Activated naive CD8-positive, alpha-beta T cell treated with anti-CD3 and anti-CD28 coated beads, Interleukin-2, amount 50 U/mL, for 24 hours (primary cell): ENCODE results near the gene RNF44.

Experiments
- ATAC-seq: fragments of 150-1000 bp; cut with Tn5 transposase; one replicate; pipeline ENCODE4 v1.10.0; 2021
- DNase-seq: peaks from one replicate; pipeline ENCODE4 v3.0.0; 2021
- H3K27ac Mint-ChIP-seq: one replicate; pipeline ENCODE4 v1.8.0; 2021; ENCODE audit warnings: mild to moderate bottlenecking, mixed read lengths
- H3K27me3 Mint-ChIP-seq: one replicate; pipeline ENCODE4 v1.8.0; 2021; ENCODE audit warnings: mixed read lengths
- H3K36me3 Mint-ChIP-seq: one replicate; pipeline ENCODE4 v1.8.0; 2021; ENCODE audit warnings: low read depth, mixed read lengths
- H3K4me1 Mint-ChIP-seq: one replicate; pipeline ENCODE4 v1.8.0; 2021; ENCODE audit warnings: mixed read lengths
- H3K4me3 Mint-ChIP-seq: one replicate; pipeline ENCODE4 v1.8.0; 2021; ENCODE audit warnings: mild to moderate bottlenecking, moderate library complexity, mixed read lengths
- H3K9me3 Mint-ChIP-seq: one replicate; pipeline ENCODE4 v1.8.0; 2021; ENCODE audit warnings: mixed read lengths

The RNF44 gene

GRCh38 chr5:176525677-176526076, 11.5 kb downstream of the RNF44 start:
- H3K4me3 Mint-ChIP-seq = no peak overlapping the region
- H3K9me3 Mint-ChIP-seq = no peaks in the 10 kb centered on the region
- no peaks in the 10 kb centered on the region for H3K27me3 Mint-ChIP-seq
- no peak overlapping the region for H3K27ac Mint-ChIP-seq
- ATAC-seq = no peak
- peaks cover 7% of the 10 kb centered on the region for H3K36me3 Mint-ChIP-seq
- peaks cover 32% of the 10 kb centered on the region for H3K4me1 Mint-ChIP-seq
- DNase-seq = no peak

GRCh38 chr5:176524987-176525386, 12.2 kb downstream of the RNF44 start:
- Mint-ChIP-seq H3K36me3 (peaks cover 7% of the 10 kb centered on the region), H3K4me3 (no peak overlapping the region), H3K4me1 (peaks cover 32% of the 10 kb centered on the region), H3K27ac (no peak overlapping the region), H3K27me3 (no peaks in the 10 kb centered on the region), H3K9me3 (no peaks in the 10 kb centered on the region)
- DNase-seq = no peak
- ATAC-seq = no peak

- H3K27ac Mint-ChIP-seq = no peak overlapping the region
- H3K4me3 Mint-ChIP-seq = no peak overlapping the region
- no peaks in the 10 kb centered on the region for H3K9me3 Mint-ChIP-seq
- ATAC-seq (no peak), DNase-seq (no peak)
- H3K4me1 Mint-ChIP-seq = peaks cover 25% of the 10 kb centered on the region
- peaks cover 3% of the 10 kb centered on the region for H3K36me3 Mint-ChIP-seq
- no peaks in the 10 kb centered on the region for H3K27me3 Mint-ChIP-seq
These were observed 13.1 kb downstream of the RNF44 start for GRCh38 chr5:176524138-176524537.

- Mint-ChIP-seq H3K4me1 (peaks cover 14% of the 10 kb centered on the region), H3K27ac (no peak overlapping the region), H3K9me3 (no peaks in the 10 kb centered on the region), H3K27me3 (no peaks in the 10 kb centered on the region), H3K36me3 (no peaks in the 10 kb centered on the region), H3K4me3 (no peak overlapping the region)
- DNase-seq (no peak), ATAC-seq (no peak)
These were observed 15.4 kb downstream of the RNF44 start for GRCh38 chr5:176521699-176522263.

GRCh38 chr5:176521286-176521685, 15.9 kb downstream of the RNF44 start:
- H3K27me3 Mint-ChIP-seq = no peaks in the 10 kb centered on the region
- H3K4me3 Mint-ChIP-seq = no peak overlapping the region

GRCh38 chr5:176519810-176520720, 17.1 kb downstream of the RNF44 start:
- Mint-ChIP-seq H3K4me1 (peaks cover 14% of the 10 kb centered on the region), H3K27me3 (no peaks in the 10 kb centered on the region), H3K27ac (no peak overlapping the region), H3K4me3 (no peak overlapping the region), H3K36me3 (no peaks in the 10 kb centered on the region), H3K9me3 (no peaks in the 10 kb centered on the region)
- ATAC-seq (no peak), DNase-seq (no peak)

More at GRCh38 chr5:176521286-176521685, 15.9 kb downstream of the RNF44 start:
- no peaks in the 10 kb centered on the region for H3K36me3 Mint-ChIP-seq
- no peaks in the 10 kb centered on the region for H3K9me3 Mint-ChIP-seq
- no peak for DNase-seq
- no peak for ATAC-seq
- peaks cover 14% of the 10 kb centered on the region for H3K4me1 Mint-ChIP-seq
- H3K27ac Mint-ChIP-seq = no peak overlapping the region

GRCh38 chr5:176517053-176517661, 20.0 kb downstream of the RNF44 start:
- ATAC-seq = no peak
- H3K9me3 Mint-ChIP-seq = no peaks in the 10 kb centered on the region

GRCh38 chr5:176515396-176515795, 21.8 kb downstream of the RNF44 start:
- DNase-seq (no peak), ATAC-seq (no peak)
- Mint-ChIP-seq H3K27me3 (no peaks in the 10 kb centered on the region), H3K36me3 (no peaks in the 10 kb centered on the region), H3K4me3 (no peak overlapping the region), H3K27ac (no peak overlapping the region), H3K9me3 (no peaks in the 10 kb centered on the region), H3K4me1 (peaks cover 6% of the 10 kb centered on the region)

More at GRCh38 chr5:176517053-176517661, 20.0 kb downstream of the RNF44 start:
- no peak overlapping the region for H3K4me3 Mint-ChIP-seq
- H3K27ac Mint-ChIP-seq = no peak overlapping the region
- no peaks in the 10 kb centered on the region for H3K36me3 Mint-ChIP-seq
- no peaks in the 10 kb centered on the region for H3K27me3 Mint-ChIP-seq
- H3K4me1 Mint-ChIP-seq = peaks cover 7% of the 10 kb centered on the region
- DNase-seq = no peak

- DNase-seq (no peak), ATAC-seq (no peak)
- Mint-ChIP-seq H3K27ac (no peak overlapping the region), H3K4me1 (peaks cover 6% of the 10 kb centered on the region), H3K9me3 (no peaks in the 10 kb centered on the region), H3K27me3 (no peaks in the 10 kb centered on the region), H3K36me3 (no peaks in the 10 kb centered on the region), H3K4me3 (no peak overlapping the region)
These were observed 22.8 kb downstream of the RNF44 start for GRCh38 chr5:176514244-176514950.

- no peaks in the 10 kb centered on the region for H3K27me3 Mint-ChIP-seq
- ATAC-seq = no peak
- H3K36me3 Mint-ChIP-seq = peaks cover 1% of the 10 kb centered on the region
- no peak for DNase-seq
- no peak overlapping the region for H3K4me3 Mint-ChIP-seq
- no peaks in the 10 kb centered on the region for H3K9me3 Mint-ChIP-seq
- peaks cover 6% of the 10 kb centered on the region for H3K4me1 Mint-ChIP-seq
- no peak overlapping the region for H3K27ac Mint-ChIP-seq
These were observed 23.4 kb downstream of the RNF44 start for GRCh38 chr5:176513788-176514187.

- no peak for ATAC-seq
- H3K9me3 Mint-ChIP-seq = no peaks in the 10 kb centered on the region
- H3K27ac Mint-ChIP-seq = no peak overlapping the region
- no peaks in the 10 kb centered on the region for H3K27me3 Mint-ChIP-seq
- DNase-seq = no peak
- H3K4me3 Mint-ChIP-seq = no peak overlapping the region
- H3K4me1 Mint-ChIP-seq = no peaks in the 10 kb centered on the region
- H3K36me3 Mint-ChIP-seq = peaks cover 25% of the 10 kb centered on the region
These were observed 28.6 kb downstream of the RNF44 start for GRCh38 chr5:176508603-176509002.

- DNase-seq (no peak), ATAC-seq (no peak)
- H3K4me3 Mint-ChIP-seq = no peak overlapping the region
- no peaks in the 10 kb centered on the region for H3K9me3 Mint-ChIP-seq
- peaks cover 25% of the 10 kb centered on the region for H3K36me3 Mint-ChIP-seq
- H3K27me3 Mint-ChIP-seq = no peaks in the 10 kb centered on the region
- no peak overlapping the region for H3K27ac Mint-ChIP-seq
- H3K4me1 Mint-ChIP-seq = no peaks in the 10 kb centered on the region
These were observed 29.3 kb downstream of the RNF44 start for GRCh38 chr5:176507911-176508310.

GRCh38 chr5:176503496-176503895, 33.7 kb downstream of the RNF44 start:
- DNase-seq (no peak), ATAC-seq (no peak)
- no peak overlapping the region for H3K4me3 Mint-ChIP-seq
- no peaks in the 10 kb centered on the region for H3K4me1 Mint-ChIP-seq
- peaks cover 45% of the 10 kb centered on the region for H3K36me3 Mint-ChIP-seq
- H3K27me3 Mint-ChIP-seq = no peaks in the 10 kb centered on the region
- no peaks in the 10 kb centered on the region for H3K9me3 Mint-ChIP-seq
- H3K27ac Mint-ChIP-seq = no peak overlapping the region

- Mint-ChIP-seq H3K27ac (no peak overlapping the region), H3K9me3 (no peaks in the 10 kb centered on the region), H3K36me3 (peaks cover 50% of the 10 kb centered on the region), H3K4me3 (no peak overlapping the region), H3K27me3 (no peaks in the 10 kb centered on the region), H3K4me1 (no peaks in the 10 kb centered on the region)
- ATAC-seq = no peak
- no peak for DNase-seq
These were observed 35.9 kb downstream of the RNF44 start for GRCh38 chr5:176501333-176501732.
